HEK293T (cell line): ENCODE measurements around the gene TNFRSF25.

ENCODE experiments used
- ARNT ChIP-seq: fragments of 450-650 bp; IDR thresholded peaks from 2 replicates; pipeline ENCODE4 v1.6.1; 2017; ENCODE audit warnings: mild to moderate bottlenecking
- BHLHE40 ChIP-seq: fragments of 450-650 bp; IDR thresholded peaks from 2 replicates; pipeline ENCODE4 v1.6.1; 2016; ENCODE audit warnings: mild to moderate bottlenecking, moderate library complexity, borderline replicate concordance
- ELF4 ChIP-seq: fragments of 450-650 bp; IDR thresholded peaks from 2 replicates; pipeline ENCODE4 v1.6.1; 2017; ENCODE audit warnings: antibody characterized with exemption
- FOXK2 ChIP-seq: fragments of 450-650 bp; IDR thresholded peaks from 2 replicates; pipeline ENCODE4 v1.6.1; 2016; ENCODE audit warnings: mild to moderate bottlenecking
- L3MBTL2 ChIP-seq: fragments of 450-650 bp; conservative IDR thresholded peaks from 2 replicates; pipeline ENCODE4 v1.6.1; 2016; ENCODE audit warnings: mild to moderate bottlenecking
- LEF1 ChIP-seq: fragments of 450-650 bp; IDR thresholded peaks from 2 replicates; pipeline ENCODE4 v1.6.1; 2017; ENCODE audit warnings: mild to moderate bottlenecking, borderline replicate concordance
- SP1 ChIP-seq: fragments of 450-650 bp; IDR thresholded peaks from 2 replicates; pipeline ENCODE4 v1.6.1; 2017
- SUZ12 ChIP-seq: fragments of 450-650 bp; IDR thresholded peaks from 2 replicates; pipeline ENCODE4 v1.6.1; 2016; ENCODE audit warnings: mild to moderate bottlenecking
- ZNF384 ChIP-seq: fragments of 450-650 bp; IDR thresholded peaks from 2 replicates; pipeline ENCODE4 v1.6.1; 2016
- TF ChIP-seq, protein P1 (sequence below): fragments of 450-650 bp; IDR thresholded peaks from 2 replicates; pipeline ENCODE4 v1.6.1; 2016

DNA sequence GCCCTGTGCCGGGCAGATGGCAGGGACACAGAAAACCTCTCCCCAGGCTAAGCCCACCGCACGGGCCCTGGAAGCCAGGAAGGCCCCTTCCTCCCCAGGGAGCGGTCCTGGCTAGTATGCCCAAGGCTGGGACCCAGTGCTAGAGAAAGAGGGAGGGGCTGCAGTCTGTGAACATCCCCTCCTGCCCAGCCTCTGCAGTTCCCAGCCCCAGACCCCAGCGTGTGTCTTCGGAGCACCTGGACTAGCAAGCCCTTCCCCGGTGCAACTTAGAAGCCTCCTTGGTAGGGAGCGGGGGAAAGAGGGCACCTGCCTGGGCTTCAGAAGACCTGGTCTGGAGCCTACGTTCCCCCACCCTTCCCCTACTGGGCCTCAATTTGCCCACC lies 23.4 kb upstream of the TNFRSF25 start:
- TF ChIP-seq ELF4 (no peak), ZNF384 (no peak), ARNT (no peak), SP1 (no peak), BHLHE40 (no peak), L3MBTL2 (no peak), SUZ12 (no peak), LEF1 (no peak), FOXK2 (no peak)
- TF ChIP-seq, protein P1, sequence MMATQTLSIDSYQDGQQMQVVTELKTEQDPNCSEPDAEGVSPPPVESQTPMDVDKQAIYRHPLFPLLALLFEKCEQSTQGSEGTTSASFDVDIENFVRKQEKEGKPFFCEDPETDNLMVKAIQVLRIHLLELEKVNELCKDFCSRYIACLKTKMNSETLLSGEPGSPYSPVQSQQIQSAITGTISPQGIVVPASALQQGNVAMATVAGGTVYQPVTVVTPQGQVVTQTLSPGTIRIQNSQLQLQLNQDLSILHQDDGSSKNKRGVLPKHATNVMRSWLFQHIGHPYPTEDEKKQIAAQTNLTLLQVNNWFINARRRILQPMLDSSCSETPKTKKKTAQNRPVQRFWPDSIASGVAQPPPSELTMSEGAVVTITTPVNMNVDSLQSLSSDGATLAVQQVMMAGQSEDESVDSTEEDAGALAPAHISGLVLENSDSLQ = no peak
